Bronchial epithelial cell (primary cell): ENCODE measurements around the gene MAT2B. TPM values are rescaled to one million over a fixed set of nuclear protein-coding genes. Genes with fewer than 3 reads are reported as not detected.

ENCODE experiments used
- DNase-seq: peaks from one replicate; pipeline ENCODE4 v3.0.0-alpha.2; 2010; ENCODE audit warnings: low read depth
- FAIRE-seq: peaks from 2 replicates; lab custom pipeline; 2011; peaks lifted over from hg19 to GRCh38; lab: Jason Lieb, UNC
- H3K27me3 ChIP-seq: 2 replicates; pipeline ENCODE4 v1.5.1; 2011; ENCODE audit warnings: low read length; ENCODE audit not compliant: control insufficient read depth, insufficient read depth
- H3K36me3 ChIP-seq: 2 replicates; pipeline ENCODE4 v1.5.1; 2011; ENCODE audit warnings: low read length; ENCODE audit not compliant: control insufficient read depth, insufficient read depth
- H3K4me3 ChIP-seq: 2 replicates; pipeline ENCODE4 v1.5.1; 2011; ENCODE audit warnings: mild to moderate bottlenecking, low read depth, low read length, control low read depth
- CTCF ChIP-seq: IDR thresholded peaks from 2 replicates; pipeline ENCODE4 v1.5.1; 2011; ENCODE audit warnings: mild to moderate bottlenecking, moderate library complexity, low read length, control low read depth, inconsistent platforms; ENCODE audit not compliant: insufficient read depth, severe bottlenecking
- total RNA-seq: library from RNA; depleted of rRNA; stranded (reverse); fragments of >200 nt; gene quantifications from 2 replicates; pipeline ENCODE4 v1.2.1, GENCODE V29; 2014

MAT2B gene
- total RNA-seq, 1 donor from 2014 or later = 71.1 TPM

DNA sequence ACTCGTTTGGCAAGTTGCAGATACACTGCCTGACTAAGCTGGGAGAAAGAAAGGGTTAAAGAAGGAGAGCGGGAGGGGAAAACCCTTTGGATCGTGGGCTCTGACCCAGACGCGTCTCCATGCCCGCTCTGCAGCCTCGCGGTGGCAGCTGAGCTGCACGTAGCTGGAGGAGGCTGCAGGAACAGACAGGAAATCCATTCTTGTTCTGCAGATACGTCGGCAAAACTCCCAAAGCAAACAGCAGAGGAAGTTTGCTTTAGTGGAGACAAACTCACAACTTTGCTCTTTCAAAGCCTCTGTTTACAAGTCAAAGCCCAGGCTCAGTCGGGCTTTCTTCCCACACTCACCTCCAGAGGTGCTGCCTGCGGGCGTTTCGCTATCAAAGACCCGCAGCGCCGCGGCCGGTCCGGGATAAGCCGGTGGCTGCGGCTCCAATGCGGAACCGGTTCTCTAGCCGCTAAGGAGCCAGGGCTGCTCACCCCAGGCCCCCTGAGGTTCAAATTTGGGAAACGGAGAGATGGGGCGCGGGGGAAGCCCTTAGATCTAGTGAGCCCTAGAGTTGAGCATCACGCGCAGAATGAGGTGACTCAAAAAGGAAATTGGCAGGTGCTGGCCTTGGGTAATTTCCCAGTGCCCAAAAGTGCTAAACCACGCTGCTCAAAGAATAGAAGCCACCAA lies 60.7 kb downstream of the MAT2B start:
- no peak overlapping the region for H3K4me3 ChIP-seq

DNA sequence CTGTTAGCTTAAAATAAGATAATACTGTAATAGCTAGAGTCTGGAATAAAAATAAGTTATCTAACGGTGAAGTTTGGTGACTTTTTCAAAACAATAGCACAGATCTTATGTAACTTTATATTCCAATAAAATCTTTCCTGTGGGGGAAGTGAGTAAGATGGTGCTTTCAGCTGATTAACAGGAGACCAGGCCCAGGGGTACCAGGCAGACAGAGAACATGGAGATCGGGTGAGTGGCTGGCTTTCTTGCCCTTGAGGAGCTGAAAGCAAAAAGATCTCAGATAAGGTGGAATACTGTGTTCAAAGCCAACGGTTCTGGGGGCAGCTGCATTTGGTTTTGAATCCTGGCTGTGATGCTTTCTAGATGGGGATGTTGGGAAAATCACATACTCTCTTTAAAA lies 61.3 kb downstream of the MAT2B start:
- DNase-seq (no peak), FAIRE-seq (no peak)
- H3K27me3 ChIP-seq = peaks cover 5% of the 10 kb centered on the region
- H3K36me3 ChIP-seq = no peaks in the 10 kb centered on the region
- TF ChIP-seq CTCF = no peak
- H3K4me3 ChIP-seq = no peak overlapping the region

More for the DNA sequence above, 60.7 kb downstream of the MAT2B start:
- no peak for TF ChIP-seq CTCF
- no peak for FAIRE-seq
- Histone ChIP-seq H3K36me3 (no peaks in the 10 kb centered on the region), H3K27me3 (peaks cover 5% of the 10 kb centered on the region)
- DNase-seq = peak; percentile 20

- no peak for DNase-seq
- no peak for TF ChIP-seq CTCF
- Histone ChIP-seq H3K36me3 (no peaks in the 10 kb centered on the region), H3K27me3 (peaks cover 5% of the 10 kb centered on the region), H3K4me3 (no peak overlapping the region)
- FAIRE-seq = no peak
Measured at GRCh38 chr5:163567811-163568210, 62.4 kb downstream of the MAT2B start.

Other genes with a start within 250 kb of the MAT2B start
- gene CCNG1, start 68.0 kb upstream of the MAT2B start, total RNA-seq = 95.1 and 173 TPM in 2 replicates
- 6.6 and 7.3 TPM in 2 replicates for gene NUDCD2, start 45.5 kb upstream of the MAT2B start, total RNA-seq
- gene HMMR, start 45.0 kb upstream of the MAT2B start, total RNA-seq = 0.53 and 1.4 TPM in 2 replicates